Measurements from ENCODE around the gene TMEM202. TPM values are rescaled to one million over a fixed set of nuclear protein-coding genes. Genes with fewer than 3 reads are reported as not detected.
"Not testable (repeated sequence)": the region's sequence is repeated elsewhere in the genome, so short reads cannot be mapped to it uniquely, and the experiment has no call there.

Gene TMEM202
- total RNA-seq, 5 donors from 2014 or later (not counting 1 experiment from before 2014, with no cell fraction given): not detected

DNA sequence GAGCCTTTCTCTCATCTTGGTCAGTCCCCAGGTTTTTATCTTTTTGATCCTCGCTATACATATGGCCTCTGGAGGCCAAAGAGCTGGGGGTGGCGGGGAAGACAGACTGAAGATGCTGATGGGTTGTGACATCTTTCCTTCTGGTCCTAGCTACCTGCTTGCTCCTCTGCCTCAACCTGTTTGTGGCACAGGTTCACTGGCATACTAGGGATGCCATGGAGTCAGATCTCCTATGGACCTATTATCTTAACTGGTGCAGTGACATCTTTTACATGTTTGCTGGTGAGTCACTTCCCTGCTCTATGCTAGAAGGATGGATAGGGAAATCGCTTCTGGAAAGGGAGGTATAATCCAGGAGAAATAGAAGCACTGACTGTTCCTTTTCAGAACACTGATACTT, 8.8 kb downstream of the TMEM202 start:
- peaks cover 45 to 50% of the 10 kb centered on the region in 2 donors for H3K27me3 Mint-ChIP-seq
- 49% methylated on average over 2 of the region's 3 CpGs for WGBS (ENCODE audit: insufficient coverage)
- H3K27me3 ChIP-seq (replicated peaks in 1 of 2; ENCODE audit: control insufficient read depth in 2 of 2, extremely low read depth in 1 of 2, insufficient read depth in 2 of 2, low read length in 1 of 2): peaks cover 5 to 12% of the 10 kb centered on the region in 2 experiments

DNA sequence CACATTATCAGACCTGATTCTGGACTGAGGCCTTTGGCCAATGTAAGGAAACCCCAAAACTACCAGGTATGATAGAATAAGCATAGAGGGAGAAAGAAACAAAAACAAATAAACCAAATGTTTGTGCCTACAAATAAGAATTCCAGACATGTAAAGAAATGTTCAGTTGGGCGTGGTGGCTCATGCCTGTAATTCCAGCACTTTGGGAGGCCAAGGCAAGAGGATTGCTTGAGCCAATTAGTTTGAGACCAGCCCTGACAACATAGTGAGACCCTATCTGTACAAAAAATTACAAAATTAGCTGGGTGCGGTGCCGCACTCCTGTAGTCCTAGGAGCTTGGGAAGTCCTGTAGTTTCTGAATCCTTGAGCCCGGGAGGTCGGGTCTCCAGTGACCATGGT, 13.0 kb downstream of the TMEM202 start:
- Histone ChIP-seq H3K27me3 (replicated peaks in 1 of 2; ENCODE audit: control insufficient read depth in 2 of 2, extremely low read depth in 1 of 2, insufficient read depth in 2 of 2, low read length in 1 of 2) (peaks cover 2 to 8% of the 10 kb centered on the region in 2 experiments), H3K4me3 (ENCODE audit: control insufficient read depth in 1 of 2, extremely low read depth in 1 of 2, low read length in 1 of 2) (no peak overlapping the region), H3K9me3 (no peaks in the 10 kb centered on the region), H3K27ac (ENCODE audit: low read length) (no peak overlapping the region), H3K4me1 (ENCODE audit: control insufficient read depth in 1 of 2, extremely low read depth in 1 of 2, insufficient read depth in 2 of 2, low read length in 2 of 2) (no peaks in the 10 kb centered on the region), H3K36me3 (ENCODE audit: control insufficient read depth in 2 of 2, extremely low read depth in 1 of 2, insufficient read depth in 1 of 2, low read length in 1 of 2) (no peaks in the 10 kb centered on the region)
- CTCF ChIA-PET: no interaction called here
- no peaks in the 10 kb centered on the region for H3K4me1 Mint-ChIP-seq
- no peaks in the 10 kb centered on the region for H3K36me3 Mint-ChIP-seq
- no peak overlapping the region for H3K4me3 Mint-ChIP-seq
- WGBS (ENCODE audit: insufficient coverage): 90% methylated on average over 3 of the region's 5 CpGs
- H3K9me3 Mint-ChIP-seq: peaks cover 0 to 5% (median 0%) of the 10 kb centered on the region in 3 donors
- POLR2A ChIA-PET: no interaction called here
- no peak for DNase-seq
- H3K27ac Mint-ChIP-seq: no peak overlapping the region
- peaks cover 25 to 32% of the 10 kb centered on the region in 2 donors for H3K27me3 Mint-ChIP-seq
- ATAC-seq (replicated peaks in 1 of 4): no peak

More for the DNA sequence above, 8.8 kb downstream of the TMEM202 start:
- no peak overlapping the region for H3K4me3 ChIP-seq (ENCODE audit: control insufficient read depth in 1 of 2, extremely low read depth in 1 of 2, low read length in 1 of 2)
- no peaks in the 10 kb centered on the region for H3K36me3 ChIP-seq (ENCODE audit: control insufficient read depth in 2 of 2, extremely low read depth in 1 of 2, insufficient read depth in 1 of 2, low read length in 1 of 2)
- CTCF ChIA-PET: no interaction called here
- no peaks in the 10 kb centered on the region for H3K36me3 Mint-ChIP-seq
- H3K4me1 Mint-ChIP-seq: no peaks in the 10 kb centered on the region
- no peak overlapping the region for H3K27ac ChIP-seq (ENCODE audit: low read length)
- POLR2A ChIA-PET: no interaction called here
- DNase-seq (no peak), ATAC-seq (replicated peaks in 1 of 4) (no peak)
- H3K27ac Mint-ChIP-seq: no peak overlapping the region
- no peak overlapping the region for H3K4me3 Mint-ChIP-seq
- H3K4me1 ChIP-seq (ENCODE audit: control insufficient read depth in 1 of 2, extremely low read depth in 1 of 2, insufficient read depth in 2 of 2, low read length in 2 of 2): no peaks in the 10 kb centered on the region
- H3K9me3 ChIP-seq: no peaks in the 10 kb centered on the region
- peaks cover 0 to 5% (median 0%) of the 10 kb centered on the region in 3 donors for H3K9me3 Mint-ChIP-seq

DNA sequence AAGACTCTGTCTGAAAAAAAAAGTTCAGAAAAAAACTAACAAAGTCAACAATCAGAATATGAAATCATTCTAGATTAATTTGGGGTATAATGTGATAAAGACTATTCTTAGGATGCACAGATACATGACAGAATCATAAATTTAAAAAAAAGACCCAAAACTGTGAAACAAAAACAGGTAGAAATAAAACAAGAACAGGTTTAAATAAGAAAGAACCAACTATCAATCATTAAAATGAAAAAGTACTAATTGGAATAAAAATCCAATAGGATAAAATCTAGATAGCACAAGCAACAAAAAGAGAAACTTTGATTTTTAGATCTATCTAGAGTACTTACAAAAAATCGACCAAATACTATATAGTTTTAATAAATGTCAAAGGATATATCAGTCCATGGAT, 13.4 kb downstream of the TMEM202 start:
- Histone ChIP-seq H3K4me1 (ENCODE audit: control insufficient read depth in 1 of 2, extremely low read depth in 1 of 2, insufficient read depth in 2 of 2, low read length in 2 of 2) (no peaks in the 10 kb centered on the region), H3K27ac (ENCODE audit: low read length) (no peak overlapping the region), H3K9me3 (no peaks in the 10 kb centered on the region), H3K4me3 (ENCODE audit: control insufficient read depth in 1 of 2, extremely low read depth in 1 of 2, low read length in 1 of 2) (no peak overlapping the region), H3K27me3 (replicated peaks in 1 of 2; ENCODE audit: control insufficient read depth in 2 of 2, extremely low read depth in 1 of 2, insufficient read depth in 2 of 2, low read length in 1 of 2) (peaks cover 0 to 8% of the 10 kb centered on the region in 2 experiments), H3K36me3 (ENCODE audit: control insufficient read depth in 2 of 2, extremely low read depth in 1 of 2, insufficient read depth in 1 of 2, low read length in 1 of 2) (no peaks in the 10 kb centered on the region)
- ChIA-PET CTCF (no interaction called here), POLR2A (no interaction called here)
- Mint-ChIP-seq H3K27ac (no peak overlapping the region), H3K4me3 (no peak overlapping the region), H3K9me3 (peaks cover 0 to 5% (median 0%) of the 10 kb centered on the region in 3 donors), H3K27me3 (peaks cover 22 to 28% of the 10 kb centered on the region in 2 donors), H3K36me3 (no peaks in the 10 kb centered on the region), H3K4me1 (no peaks in the 10 kb centered on the region)
- DNase-seq (no peak), ATAC-seq (replicated peaks in 1 of 4) (no peak)
- WGBS (ENCODE audit: insufficient coverage): no CpG with 5 or more reads among the region's 1 CpG

DNA sequence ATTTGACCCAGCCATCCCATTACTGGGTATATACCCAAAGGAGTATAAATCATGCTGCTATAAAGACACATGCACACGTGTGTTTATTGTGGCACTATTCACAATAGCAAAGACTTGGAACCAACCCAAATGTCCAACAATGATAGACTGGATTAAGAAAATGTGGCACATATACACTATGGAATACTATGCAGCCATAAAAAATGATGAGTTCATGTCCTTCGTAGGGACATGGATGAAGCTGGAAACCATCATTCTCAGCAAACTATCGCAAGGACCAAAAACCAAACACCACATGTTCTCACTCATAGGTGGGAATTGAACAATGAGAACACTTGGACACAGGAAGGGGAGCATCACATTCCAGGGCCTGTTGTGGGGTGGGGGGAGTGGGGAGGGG, 15.2 kb downstream of the TMEM202 start:
- DNase-seq; POLR2A ChIA-PET; H3K4me3 Mint-ChIP-seq; H3K4me1 Mint-ChIP-seq; H3K27ac Mint-ChIP-seq; H3K27me3 ChIP-seq (replicated peaks in 1 of 2; ENCODE audit: control insufficient read depth in 2 of 2, extremely low read depth in 1 of 2, insufficient read depth in 2 of 2, low read length in 1 of 2); H3K9me3 Mint-ChIP-seq; ATAC-seq (replicated peaks in 1 of 4); H3K36me3 Mint-ChIP-seq; H3K9me3 ChIP-seq; H3K4me3 ChIP-seq (ENCODE audit: control insufficient read depth in 1 of 2, extremely low read depth in 1 of 2, low read length in 1 of 2); CTCF ChIA-PET; H3K36me3 ChIP-seq (ENCODE audit: control insufficient read depth in 2 of 2, extremely low read depth in 1 of 2, insufficient read depth in 1 of 2, low read length in 1 of 2); H3K4me1 ChIP-seq (ENCODE audit: control insufficient read depth in 1 of 2, extremely low read depth in 1 of 2, insufficient read depth in 2 of 2, low read length in 2 of 2); H3K27ac ChIP-seq (ENCODE audit: low read length): not testable (repeated sequence)
- WGBS (ENCODE audit: insufficient coverage): no CpG with 5 or more reads among the region's 3 CpGs
- H3K27me3 Mint-ChIP-seq: peaks cover 12 to 16% of the 10 kb centered on the region in 2 donors

DNA sequence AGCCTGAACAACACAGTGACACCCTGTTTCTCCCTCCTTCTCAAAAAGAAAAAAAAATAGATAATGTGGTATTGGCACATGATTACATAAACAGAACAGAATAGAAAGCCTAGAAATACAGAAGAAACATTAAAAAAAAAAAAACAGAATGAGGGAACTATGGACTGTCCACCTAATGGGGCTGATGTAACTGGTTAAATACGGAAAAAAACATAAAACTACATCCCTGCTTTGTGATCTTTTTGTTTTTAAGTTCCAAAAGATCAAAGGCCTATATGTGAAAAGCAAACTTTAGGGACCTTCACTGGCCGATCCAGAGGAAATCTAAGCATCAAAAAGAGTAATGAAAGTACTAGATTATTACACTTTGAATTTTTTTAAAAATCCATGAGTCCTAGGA, 17.2 kb downstream of the TMEM202 start:
- DNase-seq (no peak), ATAC-seq (replicated peaks in 1 of 4) (no peak)
- CTCF ChIA-PET: no interaction called here
- no peak overlapping the region for H3K4me3 ChIP-seq (ENCODE audit: control insufficient read depth in 1 of 2, extremely low read depth in 1 of 2, low read length in 1 of 2)
- Mint-ChIP-seq H3K27me3 (peaks cover 5 to 10% of the 10 kb centered on the region in 2 donors), H3K36me3 (no peaks in the 10 kb centered on the region), H3K9me3 (peaks cover 0 to 5% (median 0%) of the 10 kb centered on the region in 3 donors), H3K4me3 (no peak overlapping the region), H3K27ac (no peak overlapping the region), H3K4me1 (no peaks in the 10 kb centered on the region)
- no peak overlapping the region for H3K27ac ChIP-seq (ENCODE audit: low read length)
- no peaks in the 10 kb centered on the region for H3K9me3 ChIP-seq
- POLR2A ChIA-PET: interaction anchor here in 1 of 2 donors (0.6 kb wide), 1 partner anchor 62 kb away, joined by 4 read pairs; no protein-coding TSS in a partner anchor
- WGBS (ENCODE audit: insufficient coverage): no CpG with 5 or more reads among the region's 2 CpGs
- H3K36me3 ChIP-seq (ENCODE audit: control insufficient read depth in 2 of 2, extremely low read depth in 1 of 2, insufficient read depth in 1 of 2, low read length in 1 of 2): no peaks in the 10 kb centered on the region
- no peaks in the 10 kb centered on the region for H3K4me1 ChIP-seq (ENCODE audit: control insufficient read depth in 1 of 2, extremely low read depth in 1 of 2, insufficient read depth in 2 of 2, low read length in 2 of 2)
- peaks cover 0 to 4% of the 10 kb centered on the region in 2 experiments for H3K27me3 ChIP-seq (replicated peaks in 1 of 2; ENCODE audit: control insufficient read depth in 2 of 2, extremely low read depth in 1 of 2, insufficient read depth in 2 of 2, low read length in 1 of 2)

DNA sequence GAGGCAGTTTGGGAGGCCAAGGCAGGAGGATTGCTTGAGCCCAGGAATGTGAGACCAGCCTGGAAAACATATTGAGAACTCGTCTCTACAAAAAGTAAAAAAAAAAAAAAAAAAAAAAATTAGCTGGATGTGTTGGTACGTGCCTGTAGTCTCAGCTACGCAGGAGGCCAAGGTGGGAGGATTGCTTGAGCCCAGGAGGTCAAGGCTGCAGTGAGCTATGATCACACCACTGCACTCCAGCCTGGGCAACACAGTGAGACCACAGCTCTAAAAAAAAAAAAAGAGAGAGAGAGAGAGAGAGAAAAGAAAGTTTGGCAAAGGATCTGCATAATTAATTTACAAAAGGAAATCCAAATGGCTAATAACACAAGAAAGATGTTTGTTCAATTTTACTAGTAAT, 21.7 kb downstream of the TMEM202 start:
- H3K27me3 Mint-ChIP-seq; ATAC-seq (replicated peaks in 1 of 4); DNase-seq; CTCF ChIA-PET; H3K4me3 ChIP-seq (ENCODE audit: control insufficient read depth in 1 of 2, extremely low read depth in 1 of 2, low read length in 1 of 2); H3K36me3 ChIP-seq (ENCODE audit: control insufficient read depth in 2 of 2, extremely low read depth in 1 of 2, insufficient read depth in 1 of 2, low read length in 1 of 2); H3K4me1 Mint-ChIP-seq; H3K27ac Mint-ChIP-seq; H3K36me3 Mint-ChIP-seq; H3K4me1 ChIP-seq (ENCODE audit: control insufficient read depth in 1 of 2, extremely low read depth in 1 of 2, insufficient read depth in 2 of 2, low read length in 2 of 2); H3K27me3 ChIP-seq (replicated peaks in 1 of 2; ENCODE audit: control insufficient read depth in 2 of 2, extremely low read depth in 1 of 2, insufficient read depth in 2 of 2, low read length in 1 of 2); H3K27ac ChIP-seq (ENCODE audit: low read length); H3K4me3 Mint-ChIP-seq; H3K9me3 Mint-ChIP-seq; H3K9me3 ChIP-seq: not testable (repeated sequence)
- 100% methylated on average over 1 of the region's 3 CpGs for WGBS (ENCODE audit: insufficient coverage)
- POLR2A ChIA-PET: interaction anchor here (0.6 kb wide), 2 partner anchors 36 to 96 kb away, joined by 3 to 4 read pairs; no protein-coding TSS in a partner anchor

DNA sequence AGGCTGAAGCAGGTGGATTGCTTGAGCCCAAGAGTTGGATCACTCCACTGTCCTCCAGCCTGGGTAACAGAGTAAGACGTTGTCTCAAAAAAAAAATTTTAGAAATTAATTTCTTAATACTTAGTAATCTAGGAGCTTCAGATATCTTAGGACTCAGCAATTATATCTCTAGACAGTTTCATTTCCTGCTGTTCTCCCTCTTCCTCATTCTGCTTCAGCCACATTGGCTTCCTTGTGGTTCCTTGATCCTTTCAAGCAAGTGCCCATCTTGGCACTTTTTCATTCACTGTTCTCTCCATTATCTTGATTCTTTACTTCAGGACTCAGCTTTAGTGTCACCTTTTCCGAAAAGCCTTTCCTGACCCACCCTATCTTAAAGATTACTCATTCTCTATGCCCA, 22.5 kb downstream of the TMEM202 start:
- no peaks in the 10 kb centered on the region for H3K4me1 Mint-ChIP-seq
- Histone ChIP-seq H3K9me3 (no peaks in the 10 kb centered on the region), H3K4me3 (ENCODE audit: control insufficient read depth in 1 of 2, extremely low read depth in 1 of 2, low read length in 1 of 2) (no peak overlapping the region), H3K4me1 (ENCODE audit: control insufficient read depth in 1 of 2, extremely low read depth in 1 of 2, insufficient read depth in 2 of 2, low read length in 2 of 2) (no peaks in the 10 kb centered on the region), H3K36me3 (ENCODE audit: control insufficient read depth in 2 of 2, extremely low read depth in 1 of 2, insufficient read depth in 1 of 2, low read length in 1 of 2) (no peaks in the 10 kb centered on the region), H3K27me3 (replicated peaks in 1 of 2; ENCODE audit: control insufficient read depth in 2 of 2, extremely low read depth in 1 of 2, insufficient read depth in 2 of 2, low read length in 1 of 2) (no peaks in the 10 kb centered on the region), H3K27ac (ENCODE audit: low read length) (no peak overlapping the region)
- no peak overlapping the region for H3K27ac Mint-ChIP-seq
- H3K36me3 Mint-ChIP-seq: no peaks in the 10 kb centered on the region
- peaks cover 6 to 9% (median 7%) of the 10 kb centered on the region in 3 donors for H3K9me3 Mint-ChIP-seq
- ATAC-seq (replicated peaks in 1 of 4) (no peak), DNase-seq (no peak)
- H3K27me3 Mint-ChIP-seq: no peaks in the 10 kb centered on the region
- ChIA-PET CTCF (no interaction called here), POLR2A (no interaction called here)
- WGBS (ENCODE audit: insufficient coverage): no CpG with 5 or more reads among the region's 2 CpGs
- no peak overlapping the region for H3K4me3 Mint-ChIP-seq
